ENCODE results near the gene CAMSAP2.

DNA sequence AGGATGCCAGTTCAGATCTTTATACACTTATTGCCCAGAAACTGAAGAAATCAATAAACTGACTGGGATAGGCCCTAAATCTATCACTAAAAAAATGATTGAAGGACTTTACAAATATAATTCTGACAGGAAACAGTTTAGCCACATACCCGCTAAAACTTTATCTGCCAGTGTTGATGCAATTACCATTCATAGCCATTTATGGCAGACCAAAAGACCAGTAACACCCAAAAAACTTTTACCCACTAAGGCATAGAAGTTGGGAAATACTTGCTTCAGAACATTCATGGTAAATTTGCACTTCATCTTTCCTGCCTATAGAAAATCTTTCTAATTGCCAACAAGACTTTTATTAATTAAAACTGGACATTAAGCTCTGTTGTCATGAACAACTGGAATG lies 119.1 kb downstream of the CAMSAP2 start:
- no peak for TF ChIP-seq CTCF (IDR thresholded peaks at IDR 0.05; ENCODE audit: poor library complexity)
- TF ChIP-seq EZH2 (IDR thresholded peaks at IDR 0.05; ENCODE audit: borderline replicate concordance): no peak
